Fibroblast of villous mesenchyme (primary cell): Measurements from ENCODE around the gene CRAMP1. TPM values are rescaled to one million over a fixed set of nuclear protein-coding genes. Genes with fewer than 3 reads are reported as not detected.

Experiments
- DNase-seq: peaks from one replicate; pipeline ENCODE4 v3.0.0-alpha.2; 2010; ENCODE audit warnings: low read depth
- H3K4me3 ChIP-seq: 2 replicates; pipeline ENCODE4 v1.5.1; 2011; ENCODE audit warnings: low read depth, mild to moderate bottlenecking, low read length
- total RNA-seq: library from RNA; depleted of rRNA; stranded (reverse); fragments of >200 nt; gene quantifications from 2 replicates; pipeline ENCODE4 v1.2.3, GENCODE V29; 2012
- TF ChIP-seq, protein P1 (sequence below): IDR thresholded peaks from 2 replicates; pipeline ENCODE4 v1.5.1; 2012; ENCODE audit warnings: low read depth, mild to moderate bottlenecking, low read length; ENCODE audit not compliant: insufficient read depth

The CRAMP1 gene
- total RNA-seq, 1 donor, result 10.4 TPM

DNA sequence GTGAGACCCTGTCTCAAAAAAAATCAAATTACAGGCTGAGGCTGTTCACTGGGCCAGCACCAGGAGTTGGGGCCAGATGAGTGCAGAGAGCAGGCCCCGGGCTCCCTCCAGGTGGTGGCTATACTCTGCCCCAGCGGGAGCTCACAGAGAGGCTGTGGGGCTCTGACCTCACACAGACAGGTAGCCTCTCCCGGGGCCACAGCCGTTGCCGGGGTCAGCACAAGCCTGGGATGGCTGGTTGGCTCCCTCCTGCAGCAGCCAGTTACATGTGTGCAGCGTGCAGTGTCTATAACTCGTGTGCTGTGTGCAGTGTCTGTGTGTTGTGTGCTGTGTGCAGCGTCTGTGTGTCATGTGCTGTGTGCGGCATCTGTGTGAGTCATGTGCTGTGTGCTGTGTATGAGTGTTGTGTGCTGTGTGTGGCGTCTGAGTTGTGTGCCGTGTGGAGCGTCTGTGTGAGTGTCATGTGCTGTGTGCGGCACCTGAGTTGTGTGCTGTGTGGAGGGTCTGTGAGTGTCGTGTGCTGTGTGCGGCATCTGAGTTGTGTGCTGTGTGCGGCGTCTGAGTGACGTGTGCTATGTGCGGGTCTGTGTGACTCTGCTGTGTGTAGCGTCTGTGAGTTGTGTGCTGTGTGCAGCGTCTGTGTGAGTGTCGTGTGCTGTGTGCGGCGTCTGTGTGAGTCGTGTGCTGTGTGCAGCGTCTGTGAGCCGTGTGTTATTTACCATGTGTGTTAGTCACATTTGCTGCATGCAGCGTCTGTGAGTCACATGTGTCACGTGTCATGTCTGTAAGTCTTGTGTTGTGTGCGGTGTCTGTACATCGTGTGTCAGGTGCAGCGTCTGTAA lies 114.7 kb downstream of the CRAMP1 start:
- TF ChIP-seq, protein P1, sequence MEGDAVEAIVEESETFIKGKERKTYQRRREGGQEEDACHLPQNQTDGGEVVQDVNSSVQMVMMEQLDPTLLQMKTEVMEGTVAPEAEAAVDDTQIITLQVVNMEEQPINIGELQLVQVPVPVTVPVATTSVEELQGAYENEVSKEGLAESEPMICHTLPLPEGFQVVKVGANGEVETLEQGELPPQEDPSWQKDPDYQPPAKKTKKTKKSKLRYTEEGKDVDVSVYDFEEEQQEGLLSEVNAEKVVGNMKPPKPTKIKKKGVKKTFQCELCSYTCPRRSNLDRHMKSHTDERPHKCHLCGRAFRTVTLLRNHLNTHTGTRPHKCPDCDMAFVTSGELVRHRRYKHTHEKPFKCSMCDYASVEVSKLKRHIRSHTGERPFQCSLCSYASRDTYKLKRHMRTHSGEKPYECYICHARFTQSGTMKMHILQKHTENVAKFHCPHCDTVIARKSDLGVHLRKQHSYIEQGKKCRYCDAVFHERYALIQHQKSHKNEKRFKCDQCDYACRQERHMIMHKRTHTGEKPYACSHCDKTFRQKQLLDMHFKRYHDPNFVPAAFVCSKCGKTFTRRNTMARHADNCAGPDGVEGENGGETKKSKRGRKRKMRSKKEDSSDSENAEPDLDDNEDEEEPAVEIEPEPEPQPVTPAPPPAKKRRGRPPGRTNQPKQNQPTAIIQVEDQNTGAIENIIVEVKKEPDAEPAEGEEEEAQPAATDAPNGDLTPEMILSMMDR, result no peak
- H3K4me3 ChIP-seq, result no peak overlapping the region
- no peak for DNase-seq

Other genes starting within 250 kb of the CRAMP1 start
- 7.1 and 7.8 TPM in 2 replicates for gene UNKL, start 197.7 kb upstream of the CRAMP1 start, total RNA-seq
- gene UQCC4, start 191.6 kb upstream of the CRAMP1 start, total RNA-seq, result 11.7 and 13.9 TPM in 2 replicates
- gene PERCC1, start 181.3 kb upstream of the CRAMP1 start, total RNA-seq, result not detected in 2 replicates
- gene CCDC154, start 167.8 kb upstream of the CRAMP1 start, total RNA-seq, result under 0.01 TPM in 2 replicates
- 85.1 and 159 TPM in 2 replicates for gene CLCN7, start 137.3 kb upstream of the CRAMP1 start, total RNA-seq
- gene PTX4, start 123.4 kb upstream of the CRAMP1 start, total RNA-seq, result 0.32 and 0.43 TPM in 2 replicates
- 21.6 and 22.2 TPM in 2 replicates for gene TELO2, start 119.0 kb upstream of the CRAMP1 start, total RNA-seq
- 22.5 and 36.1 TPM in 2 replicates for gene TMEM204, start 78.7 kb upstream of the CRAMP1 start, total RNA-seq
- 19.6 and 24.6 TPM in 2 replicates for gene IFT140, start 288 bp upstream of the CRAMP1 start, total RNA-seq
- gene JPT2, start 65.9 kb downstream of the CRAMP1 start, total RNA-seq, result 39.3 and 61.7 TPM in 2 replicates
- 37.1 and 61.5 TPM in 2 replicates for gene MAPK8IP3, start 93.8 kb downstream of the CRAMP1 start, total RNA-seq
- 41.2 and 63.9 TPM in 2 replicates for gene NME3, start 159.2 kb downstream of the CRAMP1 start, total RNA-seq
- gene EME2, start 160.4 kb downstream of the CRAMP1 start, total RNA-seq, result 13.9 and 15.5 TPM in 2 replicates
- gene MRPS34, start 160.8 kb downstream of the CRAMP1 start, total RNA-seq, result 52.7 and 67.0 TPM in 2 replicates
- 20.3 and 25.5 TPM in 2 replicates for gene SPSB3, start 170.2 kb downstream of the CRAMP1 start, total RNA-seq
- 54.8 and 78.0 TPM in 2 replicates for gene NUBP2, start 170.6 kb downstream of the CRAMP1 start, total RNA-seq
- under 0.01 TPM in 1 of 2 replicates, not detected in the other for gene IGFALS, start 181.3 kb downstream of the CRAMP1 start, total RNA-seq
- gene HAGH, start 214.5 kb downstream of the CRAMP1 start, total RNA-seq, result 22.5 and 24.6 TPM in 2 replicates
- 51.8 and 63.8 TPM in 2 replicates for gene FAHD1, start 214.8 kb downstream of the CRAMP1 start, total RNA-seq